ENCODE results near the gene SNCAIP.
A peak's percentile ranks its signal among the peaks of the same experiment; 100 is the strongest.
"Not testable (repeated sequence)": the region's sequence is repeated elsewhere in the genome, so short reads cannot be mapped to it uniquely, and the experiment has no call there.

SNCAIP gene

DNA sequence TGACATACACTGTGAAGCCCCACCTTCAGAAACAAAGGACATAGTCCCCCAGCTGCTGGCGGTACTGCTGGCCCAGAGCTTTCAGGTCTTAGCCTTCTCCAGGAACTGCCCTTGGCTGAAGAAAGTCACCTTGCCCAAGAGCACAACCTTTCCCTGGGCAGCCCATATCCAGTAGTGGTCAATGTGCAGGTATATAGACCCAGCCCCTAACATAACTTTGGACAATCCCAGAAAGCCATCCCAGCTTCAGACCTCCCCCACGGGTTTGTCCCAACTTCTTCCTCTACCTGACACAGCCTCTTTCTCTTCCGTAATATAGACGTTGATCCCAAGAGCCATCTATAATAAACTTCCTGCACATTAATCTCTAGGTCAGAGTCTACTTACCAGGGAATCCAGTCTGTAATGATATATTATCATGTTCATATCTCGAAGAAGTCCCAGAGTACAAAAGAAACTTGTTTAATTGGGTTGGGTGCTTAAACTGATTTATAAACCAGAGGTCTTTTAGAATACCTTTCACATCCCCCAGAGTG, 157.4 kb downstream of the SNCAIP start:
- no peak for DNase-seq

DNA sequence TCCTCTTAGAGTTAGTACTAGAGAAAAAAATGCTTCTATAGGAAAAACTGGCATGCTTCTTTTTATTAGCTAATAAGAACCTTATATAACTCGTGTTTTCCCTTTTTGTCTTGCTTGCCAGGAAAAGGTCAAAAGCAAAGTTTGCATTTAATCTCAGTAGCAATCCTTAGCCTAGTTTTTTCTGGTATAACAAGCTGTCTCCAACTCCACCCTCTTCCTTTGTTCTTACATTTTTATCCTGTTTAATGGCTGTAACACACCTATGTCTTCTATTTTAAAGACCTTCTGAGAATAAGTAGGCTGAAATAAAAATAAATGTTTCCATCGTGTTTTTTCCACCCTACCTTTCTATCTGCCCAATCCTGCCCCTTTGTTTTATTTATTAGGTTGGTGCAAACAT, 158.3 kb downstream of the SNCAIP start:
- DNase-seq, result no peak

- DNase-seq, result no peak
Measured at GRCh38 chr5:122471031-122471751, 159.2 kb downstream of the SNCAIP start.

DNA sequence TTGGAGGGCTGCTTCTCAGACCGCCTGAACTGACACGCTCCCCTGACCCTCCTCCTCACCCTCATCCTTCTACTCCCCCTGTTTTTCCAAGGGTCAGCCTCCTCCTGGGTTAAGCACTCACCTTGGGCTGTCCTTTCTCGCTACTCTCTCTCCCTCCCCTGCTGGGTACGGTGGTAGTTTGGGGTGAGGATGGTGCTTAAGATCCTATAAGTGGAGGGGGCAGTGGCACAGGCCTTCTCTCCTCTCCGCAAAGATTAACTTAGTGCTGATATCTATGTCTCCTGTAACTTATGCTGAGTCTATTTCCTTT, 159.7 kb downstream of the SNCAIP start:
- no peak for DNase-seq

DNA sequence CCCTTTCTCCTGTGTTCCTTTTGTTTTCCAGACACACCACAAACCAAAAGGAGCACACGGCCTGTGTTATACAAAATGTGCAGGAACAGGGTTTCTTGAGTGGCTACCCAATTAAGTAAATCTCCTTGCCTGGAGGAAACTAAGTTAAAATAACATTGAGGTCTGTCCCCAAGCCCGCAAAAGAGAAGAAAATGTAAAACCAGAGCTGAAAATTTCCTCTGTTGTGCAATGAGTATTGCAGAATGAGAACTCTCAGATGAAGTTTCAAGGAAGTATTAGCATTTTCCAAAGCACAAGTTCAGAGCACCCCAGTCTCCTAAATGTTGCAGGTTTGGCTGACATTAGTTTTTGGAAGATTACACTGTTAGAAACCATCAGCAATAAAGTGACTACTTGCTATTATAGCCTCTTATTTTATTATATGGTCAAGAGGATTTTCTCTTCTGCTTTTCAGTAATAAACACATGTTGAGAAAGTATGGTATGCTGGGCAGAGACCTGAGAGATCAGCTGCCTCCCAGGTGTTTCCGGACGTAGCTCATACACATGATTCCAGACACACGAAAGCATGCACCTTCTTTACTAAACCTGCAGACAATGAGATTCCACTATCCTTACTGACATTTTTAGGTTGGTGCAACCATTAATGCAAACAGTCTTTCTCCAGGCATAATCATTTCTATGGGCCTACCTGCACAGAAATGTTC, 161.3 kb downstream of the SNCAIP start:
- no peak for DNase-seq

DNA sequence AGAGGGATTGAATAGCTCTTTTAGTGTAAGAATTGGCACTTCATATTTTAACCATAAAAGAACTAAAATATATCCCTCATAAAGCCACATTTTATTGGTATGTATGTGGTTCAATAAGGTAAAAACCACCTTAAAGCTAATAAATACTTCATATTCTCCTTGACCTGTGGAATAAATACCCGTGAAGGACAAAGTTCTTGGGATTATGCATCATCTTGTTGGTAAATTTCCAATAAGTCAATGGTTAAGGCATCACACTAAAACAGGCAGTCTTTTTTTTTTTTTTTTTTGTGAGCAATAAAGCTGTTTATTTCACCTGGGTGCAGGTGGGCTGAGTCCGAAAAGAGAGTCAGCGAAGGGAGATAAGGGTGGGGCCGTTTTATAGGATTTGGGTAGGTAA, 161.9 kb downstream of the SNCAIP start:
- no peak for DNase-seq

DNA sequence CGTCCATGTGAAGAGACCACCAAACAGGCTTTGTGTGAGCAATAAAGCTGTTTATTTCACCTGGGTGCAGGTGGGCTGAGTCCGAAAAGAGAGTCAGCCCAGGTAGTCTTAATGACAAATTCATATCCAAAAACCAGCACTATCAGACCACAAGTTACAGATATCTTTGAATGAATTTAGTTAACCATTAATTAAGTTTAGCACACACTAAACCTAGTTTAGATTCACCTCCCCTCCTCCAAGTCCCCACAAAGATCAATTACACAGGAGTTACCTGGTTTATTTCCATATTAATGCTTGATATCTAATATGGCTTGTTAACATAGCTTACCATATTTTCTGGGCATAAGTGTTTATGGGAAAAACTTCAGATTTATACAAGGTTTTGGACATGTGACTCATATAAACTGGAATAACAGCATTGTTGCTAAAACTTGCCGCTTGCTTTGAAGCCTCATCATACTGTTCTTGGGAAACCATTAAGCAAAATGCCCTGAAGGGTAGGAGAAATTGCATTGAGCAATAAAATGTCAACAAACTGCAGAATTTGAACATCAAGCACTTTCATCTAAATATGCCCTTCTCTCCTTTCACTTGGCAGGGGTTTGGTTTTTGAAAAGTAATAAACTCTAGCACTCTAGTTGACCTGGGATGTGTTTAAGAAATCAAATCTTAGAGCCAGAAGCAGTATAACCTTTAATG, 166.9 kb downstream of the SNCAIP start:
- no peak for DNase-seq

- no peak for DNase-seq
Measured at GRCh38 chr5:122480146-122480545, 168.1 kb downstream of the SNCAIP start.

DNA sequence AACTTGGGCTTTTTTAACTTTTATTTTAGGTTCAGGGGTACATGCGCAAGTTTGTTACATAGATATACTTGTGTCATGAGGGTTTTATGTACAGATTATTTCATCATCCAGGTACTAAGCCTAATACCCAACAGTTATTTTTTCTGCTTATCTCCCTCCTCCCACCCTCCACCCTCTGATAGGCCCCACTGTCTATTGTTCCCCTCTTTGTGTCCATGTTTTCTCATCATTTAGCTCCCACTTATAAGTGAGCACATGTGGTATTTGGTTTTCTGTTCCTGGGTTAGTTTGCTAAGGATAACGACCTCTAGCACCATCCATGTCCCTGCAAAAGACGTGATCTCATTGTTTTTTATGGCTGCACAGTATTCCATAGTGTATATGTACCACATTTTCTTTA, 172.1 kb downstream of the SNCAIP start:
- no peak for DNase-seq

- no peak for DNase-seq
Measured at GRCh38 chr5:122485226-122485625, 173.2 kb downstream of the SNCAIP start.

DNA sequence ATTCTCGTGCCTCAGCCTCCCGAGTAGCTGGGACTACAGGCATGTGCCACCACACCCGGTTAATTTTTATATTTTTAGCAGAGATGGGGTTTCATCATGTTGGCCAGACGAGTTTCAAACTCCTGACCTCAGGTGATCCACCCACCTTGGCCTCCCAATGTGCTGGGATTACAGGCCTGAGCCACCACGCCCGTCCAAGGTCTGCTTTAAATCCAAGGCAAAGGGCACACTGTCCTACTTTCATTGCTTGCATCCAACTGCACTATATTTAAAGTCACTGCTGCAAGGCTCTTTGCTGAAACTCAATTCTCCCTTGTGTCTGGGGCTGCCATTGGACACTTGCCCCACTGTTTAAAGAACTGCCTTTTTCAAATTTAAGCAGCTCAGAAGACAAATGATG, 174.6 kb downstream of the SNCAIP start:
- not testable (repeated sequence) for DNase-seq

DNA sequence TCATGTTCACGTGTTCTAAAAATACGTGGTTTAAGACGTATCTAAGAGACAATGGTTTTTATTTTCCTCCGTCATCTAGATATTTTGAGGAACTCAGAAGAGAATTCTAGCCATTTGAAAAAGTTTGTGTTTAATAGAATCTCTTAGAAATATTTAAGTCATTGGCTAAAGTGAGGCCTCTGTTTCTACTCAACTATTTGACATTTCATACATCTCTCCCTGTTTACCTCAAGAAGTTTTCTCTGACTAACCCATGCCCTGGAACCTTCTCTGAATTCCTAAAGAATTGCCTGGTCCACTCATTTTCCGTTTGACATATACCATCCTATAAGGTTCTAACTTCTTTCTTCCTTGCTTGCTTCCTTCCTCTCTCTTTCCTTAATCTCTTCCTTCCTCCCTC, 178.7 kb downstream of the SNCAIP start:
- DNase-seq, result no peak

GRCh38 chr5:122492675-122493074, 180.6 kb downstream of the SNCAIP start:
- peak; percentile 8 for DNase-seq

- peak; percentile 12 for DNase-seq
Measured at GRCh38 chr5:122493091-122494021, 181.3 kb downstream of the SNCAIP start.

- DNase-seq, result no peak
Measured at GRCh38 chr5:122494109-122494508, 182.1 kb downstream of the SNCAIP start.

GRCh38 chr5:122498163-122498562, 186.1 kb downstream of the SNCAIP start:
- DNase-seq, result peak; percentile 47

GRCh38 chr5:122499585-122499984, 187.5 kb downstream of the SNCAIP start:
- DNase-seq, result no peak

DNA sequence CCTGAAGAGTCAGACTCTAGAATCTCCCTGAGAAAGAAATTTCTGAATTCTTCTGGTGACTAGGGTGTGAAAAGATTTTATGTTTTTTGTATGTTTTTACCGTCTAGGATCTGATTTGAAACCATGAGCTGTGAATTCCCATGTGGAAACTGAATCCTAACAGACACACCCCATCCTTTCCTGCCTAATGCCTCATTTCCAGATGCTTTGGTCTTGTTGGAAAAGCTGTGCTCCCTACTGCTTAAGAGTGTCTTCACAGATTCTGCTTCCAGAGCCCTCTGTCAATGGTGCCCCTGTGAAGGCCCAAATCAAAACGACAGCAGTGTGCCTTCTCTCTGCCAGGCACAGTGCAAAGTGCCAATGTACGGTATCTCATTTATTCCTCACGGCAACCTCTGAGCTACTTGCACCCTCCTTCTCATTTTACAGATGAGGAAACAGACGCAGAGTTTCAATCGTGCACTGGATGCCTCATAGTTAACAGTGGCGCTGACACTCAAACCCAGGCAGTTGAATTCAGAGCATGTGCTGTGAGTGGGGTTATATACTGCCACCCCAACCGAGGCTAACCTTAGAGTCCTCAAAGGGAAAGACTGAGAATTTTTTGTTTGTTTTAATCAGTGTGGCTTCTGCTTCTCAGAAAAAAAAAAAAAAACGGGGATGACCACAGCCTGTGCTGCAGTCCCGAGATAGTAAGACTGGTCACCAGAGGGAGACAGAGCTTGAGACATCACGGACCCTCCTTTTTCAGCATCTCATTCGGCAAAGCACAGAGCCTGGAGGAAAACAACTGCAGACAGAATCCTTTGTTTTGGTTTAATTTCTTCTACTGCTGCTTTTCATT, 188.4 kb downstream of the SNCAIP start:
- DNase-seq, result peak; percentile 67

GRCh38 chr5:122501089-122501435, 189.0 kb downstream of the SNCAIP start:
- no peak for DNase-seq

- DNase-seq, result no peak
Measured at GRCh38 chr5:122507045-122507444, 195.0 kb downstream of the SNCAIP start.

DNA sequence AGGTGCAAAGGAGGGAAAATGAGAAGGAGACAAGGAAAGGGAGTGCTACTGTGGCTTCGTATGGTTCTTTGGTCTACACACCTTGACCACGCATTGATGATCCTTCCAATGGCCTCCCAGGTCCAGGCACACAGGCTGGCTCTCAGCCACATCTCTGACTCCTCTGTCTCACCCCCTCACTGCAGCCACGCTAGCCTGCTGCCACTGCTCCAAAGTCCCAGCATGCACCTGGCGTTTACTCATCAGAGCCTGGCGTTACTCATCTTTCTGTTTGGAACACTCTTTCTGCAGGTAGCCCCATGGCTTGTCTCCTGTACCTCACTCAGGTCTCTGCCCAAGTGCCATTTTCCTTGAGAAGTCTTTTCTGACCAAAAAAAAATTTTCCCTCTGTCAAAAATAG, 195.5 kb downstream of the SNCAIP start:
- DNase-seq, result no peak

DNA sequence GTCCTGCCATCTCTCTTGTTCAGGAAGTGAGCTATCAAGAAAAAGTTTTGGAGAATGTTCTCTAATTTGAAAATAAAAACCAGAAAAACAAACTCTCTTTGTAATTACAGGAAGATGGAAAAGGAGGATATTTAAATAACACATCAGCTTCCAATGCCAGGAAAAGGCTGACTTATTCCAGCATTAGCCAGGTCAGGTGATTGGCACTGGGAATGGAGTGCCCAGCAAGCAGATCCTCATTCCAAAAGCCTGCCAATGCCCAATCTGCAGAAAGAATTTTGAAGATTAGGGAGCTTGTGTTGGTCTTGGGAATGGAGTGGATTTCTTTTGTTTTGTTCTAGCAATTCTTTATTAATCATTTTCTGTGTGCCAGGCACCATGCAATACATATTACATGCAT, 196.6 kb downstream of the SNCAIP start:
- DNase-seq, result no peak
